Measurements from ENCODE around the gene HIC1.

DNA sequence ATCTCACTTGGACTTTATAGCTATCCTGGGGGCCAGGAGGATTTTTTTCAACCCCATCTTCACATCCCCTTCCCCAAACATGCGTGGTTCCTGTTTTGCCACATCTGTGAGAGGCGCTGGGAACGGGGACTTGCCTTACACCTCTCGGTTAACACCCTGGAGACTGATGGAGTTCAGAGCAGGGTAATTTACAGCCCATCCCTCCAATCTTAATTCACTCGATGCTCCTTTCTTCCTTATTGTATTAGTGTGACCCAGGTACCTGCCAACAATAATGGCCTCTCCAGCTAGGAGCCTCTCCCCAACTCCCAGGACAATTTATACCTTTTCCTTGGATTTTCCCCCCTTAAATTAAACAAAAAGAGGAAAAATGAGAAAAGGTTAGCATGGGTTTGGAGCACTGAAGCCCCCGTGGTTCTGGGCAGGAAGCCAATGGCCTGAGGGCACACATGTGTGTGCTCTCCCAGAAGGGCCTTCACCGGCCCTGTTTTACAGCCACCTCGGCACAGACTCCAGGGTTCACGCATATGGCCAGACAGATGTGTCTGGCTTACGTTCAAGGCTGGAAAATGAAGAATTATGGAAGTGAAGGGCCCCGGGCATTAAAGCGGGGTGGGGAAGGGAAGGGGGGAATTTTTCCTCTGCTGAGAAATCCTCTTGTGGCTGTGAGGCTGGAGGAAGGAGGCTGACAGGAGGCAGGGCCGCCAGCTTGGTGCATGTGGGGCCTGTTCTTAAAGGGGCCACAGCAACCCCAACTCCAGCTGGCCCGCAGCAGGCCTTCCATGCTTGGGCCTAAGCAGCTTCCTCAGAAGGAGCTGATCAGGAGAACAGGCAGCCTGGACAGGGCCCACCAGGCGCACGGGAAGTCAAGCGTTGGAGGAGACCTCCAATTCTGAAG lies 21.4 kb downstream of the HIC1 start:
- TF ChIP-seq, protein P1, sequence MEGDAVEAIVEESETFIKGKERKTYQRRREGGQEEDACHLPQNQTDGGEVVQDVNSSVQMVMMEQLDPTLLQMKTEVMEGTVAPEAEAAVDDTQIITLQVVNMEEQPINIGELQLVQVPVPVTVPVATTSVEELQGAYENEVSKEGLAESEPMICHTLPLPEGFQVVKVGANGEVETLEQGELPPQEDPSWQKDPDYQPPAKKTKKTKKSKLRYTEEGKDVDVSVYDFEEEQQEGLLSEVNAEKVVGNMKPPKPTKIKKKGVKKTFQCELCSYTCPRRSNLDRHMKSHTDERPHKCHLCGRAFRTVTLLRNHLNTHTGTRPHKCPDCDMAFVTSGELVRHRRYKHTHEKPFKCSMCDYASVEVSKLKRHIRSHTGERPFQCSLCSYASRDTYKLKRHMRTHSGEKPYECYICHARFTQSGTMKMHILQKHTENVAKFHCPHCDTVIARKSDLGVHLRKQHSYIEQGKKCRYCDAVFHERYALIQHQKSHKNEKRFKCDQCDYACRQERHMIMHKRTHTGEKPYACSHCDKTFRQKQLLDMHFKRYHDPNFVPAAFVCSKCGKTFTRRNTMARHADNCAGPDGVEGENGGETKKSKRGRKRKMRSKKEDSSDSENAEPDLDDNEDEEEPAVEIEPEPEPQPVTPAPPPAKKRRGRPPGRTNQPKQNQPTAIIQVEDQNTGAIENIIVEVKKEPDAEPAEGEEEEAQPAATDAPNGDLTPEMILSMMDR (conservative IDR thresholded peaks at IDR 0.05; ENCODE audit: low read depth in 2 of 2): no peak
- no peak for TF ChIP-seq EZH2 (IDR thresholded peaks at IDR 0.05; ENCODE audit: low read depth, unreplicated experiment)
- no peak for TF ChIP-seq REST (IDR thresholded peaks at IDR 0.05; ENCODE audit: unreplicated experiment)
- no peak for TF ChIP-seq EZH2phosphoT487 (IDR thresholded peaks at IDR 0.05; ENCODE audit: unreplicated experiment)
- no peak for TF ChIP-seq POLR2AphosphoS5 (IDR thresholded peaks at IDR 0.05; ENCODE audit: low read depth)
- no peak for TF ChIP-seq ETS1 (IDR thresholded peaks at IDR 0.05)
- no peak for TF ChIP-seq ZNF331 (CRISPR knock-in tag; IDR thresholded peaks at IDR 0.05; ENCODE audit: low read depth)
- no peak for TF ChIP-seq CREB1 (CRISPR knock-in tag; IDR thresholded peaks at IDR 0.05; ENCODE audit: low read depth)

Measured in GM23338 (cell line).